Activated CD8-positive, alpha-beta memory T cell treated with anti-CD3 and anti-CD28 coated beads, Interleukin-2, amount 50 U/mL, for 1 hour (primary cell): ENCODE measurements around the gene CLDN1.

Experiments
- DNase-seq: peaks from one replicate; pipeline ENCODE4 v3.0.0-alpha.2; 2020; ENCODE audit errors: extremely low read depth

Gene CLDN1

DNA sequence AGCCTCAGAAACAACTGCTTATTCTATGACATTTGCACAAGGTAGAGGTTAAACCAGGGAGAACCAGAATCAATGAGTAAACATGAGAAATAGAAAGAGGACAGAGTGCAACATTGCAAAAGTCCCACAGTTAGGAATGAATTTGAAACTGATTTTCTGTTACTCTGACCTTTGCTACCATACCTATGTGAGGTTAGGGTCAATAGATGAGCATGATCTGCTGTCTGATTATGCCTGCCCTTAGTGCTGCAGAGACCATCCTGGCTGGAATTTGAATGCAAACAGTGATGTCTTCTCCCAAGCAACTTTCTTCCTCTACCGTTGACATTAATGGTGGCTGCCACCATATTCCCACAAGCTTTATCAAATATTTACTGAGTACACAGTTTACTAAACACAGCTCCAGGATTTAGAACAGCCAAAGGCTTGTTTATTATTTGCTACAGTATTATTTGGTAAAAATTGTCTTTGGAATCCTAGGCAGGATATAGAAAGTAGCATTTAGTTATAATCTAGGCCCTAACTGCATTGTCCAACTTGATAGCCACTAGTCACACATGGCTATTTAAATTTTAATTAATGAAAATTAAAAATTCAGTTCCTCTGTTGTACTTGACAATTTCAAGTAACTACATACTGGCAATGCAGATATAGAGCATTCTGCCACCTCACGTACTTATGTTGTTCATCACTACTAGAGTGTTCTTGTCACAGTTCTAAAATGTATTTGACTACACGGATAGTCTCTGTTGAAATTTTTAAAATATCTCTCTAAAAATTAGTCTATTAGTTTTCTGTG, 8.9 kb upstream of the CLDN1 start:
- no peak for DNase-seq

DNA sequence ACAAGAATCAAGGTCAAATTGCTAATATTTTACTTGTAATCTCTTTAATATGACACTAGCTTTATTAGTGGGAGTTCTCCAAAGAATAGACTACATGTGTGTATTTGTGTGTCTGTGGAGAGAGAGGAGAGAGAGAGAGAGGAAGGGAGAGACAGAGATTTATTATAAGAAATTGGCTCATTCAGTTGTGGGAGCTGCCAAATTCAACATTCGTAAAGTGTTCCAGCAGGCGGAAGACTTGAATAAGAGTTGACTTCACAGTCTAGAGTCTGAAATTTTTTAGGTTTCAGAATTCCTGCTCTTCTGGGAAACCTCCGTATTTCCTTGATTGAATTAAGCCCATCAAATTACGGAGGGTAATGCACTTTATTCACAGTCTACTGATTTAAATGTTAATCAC, 4.7 kb upstream of the CLDN1 start:
- no peak for DNase-seq

- no peak for DNase-seq
Measured at GRCh38 chr3:190326361-190326760, 4.1 kb upstream of the CLDN1 start.

- no peak for DNase-seq
Measured at GRCh38 chr3:190325923-190326322, 3.7 kb upstream of the CLDN1 start.

- DNase-seq: no peak
Measured at GRCh38 chr3:190323246-190323626, 990 bp upstream of the CLDN1 start.

GRCh38 chr3:190322604-190323245, 479 bp upstream of the CLDN1 start:
- no peak for DNase-seq

- DNase-seq: no peak
Measured at GRCh38 chr3:190320594-190321362, 1.5 kb downstream of the CLDN1 start.

DNA sequence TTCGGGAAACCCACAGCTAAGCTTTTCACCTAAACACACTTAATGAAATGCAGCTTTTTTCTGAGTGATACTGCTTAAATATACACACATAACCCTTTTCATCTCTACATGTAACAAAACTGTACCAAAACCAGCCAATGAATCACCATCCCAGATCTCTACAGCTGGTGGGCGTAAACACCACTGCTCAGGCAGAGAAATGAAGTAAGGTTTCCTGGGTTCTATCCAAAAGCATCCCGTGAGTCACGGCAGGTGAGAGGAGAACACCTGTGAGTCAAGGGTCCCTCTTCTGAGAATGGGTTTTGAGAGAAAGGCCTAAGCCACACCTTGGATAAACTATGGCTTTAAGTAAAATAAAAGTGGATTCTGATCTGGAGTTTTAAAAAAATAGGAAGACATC, 2.6 kb downstream of the CLDN1 start:
- DNase-seq: no peak

DNA sequence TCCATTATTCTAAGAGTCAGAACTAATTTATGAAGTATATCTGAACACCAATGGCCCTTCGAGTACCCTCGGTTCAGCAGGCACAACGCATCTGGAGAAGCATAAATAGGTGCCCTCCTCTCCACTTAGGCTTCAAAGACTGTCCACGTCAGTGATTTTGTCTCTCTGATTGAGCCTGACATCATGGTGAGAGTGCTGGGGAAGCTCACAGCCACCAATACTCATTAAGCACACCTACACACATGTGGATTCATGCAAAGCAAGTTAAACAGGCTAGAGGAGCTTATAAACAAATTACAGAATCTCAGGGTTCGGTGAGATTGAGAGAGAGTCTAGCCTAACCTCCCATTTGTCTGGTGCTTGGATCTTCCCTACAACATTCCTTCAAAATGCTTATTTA, 3.6 kb downstream of the CLDN1 start:
- DNase-seq: no peak

GRCh38 chr3:190314741-190315140, 7.5 kb downstream of the CLDN1 start:
- no peak for DNase-seq

DNA sequence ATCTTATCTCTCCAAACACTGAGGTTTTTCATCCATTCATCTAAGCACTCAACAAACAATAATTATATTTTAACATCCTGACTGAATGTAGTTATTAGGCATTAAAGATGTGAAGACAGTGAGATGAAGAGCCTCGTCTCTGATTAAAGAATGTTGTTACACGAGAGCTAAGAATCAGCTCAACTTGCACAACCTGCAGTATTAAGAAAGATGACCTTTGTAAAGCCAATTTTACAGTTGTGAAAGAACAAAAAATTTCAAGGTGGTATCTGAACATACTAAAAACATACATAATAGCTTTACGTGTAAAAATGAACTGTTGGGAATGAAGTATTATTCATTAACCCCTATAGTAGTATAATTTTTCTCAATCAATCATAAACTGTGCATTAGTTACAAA, 12.8 kb downstream of the CLDN1 start:
- DNase-seq: no peak

GRCh38 chr3:190308154-190308553, 14.1 kb downstream of the CLDN1 start:
- DNase-seq: no peak

DNA sequence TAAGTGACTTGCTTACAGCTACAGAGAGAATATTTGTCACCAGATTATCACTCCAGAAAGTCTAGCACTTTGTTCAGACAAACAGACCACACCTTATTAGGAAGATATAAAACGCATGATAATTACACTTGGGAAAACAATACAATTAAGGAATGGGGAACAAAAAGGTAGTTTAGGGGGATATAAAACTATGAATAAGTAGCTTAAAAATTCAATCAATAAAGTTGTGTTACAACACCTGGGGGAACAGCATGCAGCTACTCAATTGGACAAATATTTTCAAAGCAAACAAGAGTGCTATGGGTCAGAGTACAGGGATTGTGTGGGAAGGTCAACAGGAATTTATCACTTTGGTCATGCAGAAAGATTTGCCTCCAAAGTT, 15.1 kb downstream of the CLDN1 start:
- no peak for DNase-seq

DNA sequence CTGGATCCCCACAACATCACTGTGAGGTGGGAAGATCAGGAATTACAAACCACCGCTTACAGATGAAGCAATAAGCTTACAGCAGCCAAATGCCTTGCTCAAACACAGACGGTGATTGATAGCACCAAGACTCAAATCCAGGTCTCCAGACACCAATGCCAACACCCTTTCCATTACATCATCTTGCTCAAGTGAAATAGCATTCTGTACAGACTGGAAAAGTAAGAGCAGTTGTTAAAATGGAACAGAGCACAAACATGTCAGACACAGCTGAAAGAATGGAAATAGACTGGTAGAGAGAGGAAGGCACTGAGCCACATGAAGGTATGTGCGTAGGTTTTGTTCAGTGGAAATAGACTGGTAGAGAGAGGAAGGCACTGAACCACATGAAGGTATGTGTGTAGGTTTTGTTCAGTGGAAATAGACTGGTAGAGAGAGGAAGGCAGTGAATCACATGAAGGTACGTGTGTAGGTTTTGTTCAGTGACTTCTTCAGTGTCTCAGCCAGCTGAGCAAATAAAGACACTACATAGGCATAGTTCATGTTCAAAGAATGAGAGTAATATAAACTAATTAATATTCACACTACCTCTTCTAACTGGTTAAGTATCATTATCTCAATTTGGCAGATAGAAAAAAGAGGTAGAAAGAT, 15.6 kb downstream of the CLDN1 start:
- no peak for DNase-seq

DNA sequence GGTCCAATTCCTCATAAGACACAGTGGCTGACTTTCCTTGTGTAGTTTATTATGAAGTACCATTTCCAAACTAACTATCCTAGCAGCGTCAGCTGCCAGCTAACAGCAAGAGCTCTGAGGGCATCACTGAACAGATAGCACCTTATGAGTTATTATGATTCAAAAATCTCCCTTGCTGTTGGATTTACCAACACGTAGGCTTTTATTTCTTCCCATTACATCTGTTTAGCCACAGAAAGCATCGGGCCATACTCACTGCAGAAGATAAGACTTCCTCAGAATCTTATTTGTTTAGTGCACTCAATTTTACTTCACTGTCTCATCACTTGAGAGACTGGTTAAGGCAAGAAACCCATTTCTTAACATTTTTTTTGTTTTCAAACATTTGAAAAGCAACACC, 16.2 kb downstream of the CLDN1 start:
- DNase-seq: no peak

DNA sequence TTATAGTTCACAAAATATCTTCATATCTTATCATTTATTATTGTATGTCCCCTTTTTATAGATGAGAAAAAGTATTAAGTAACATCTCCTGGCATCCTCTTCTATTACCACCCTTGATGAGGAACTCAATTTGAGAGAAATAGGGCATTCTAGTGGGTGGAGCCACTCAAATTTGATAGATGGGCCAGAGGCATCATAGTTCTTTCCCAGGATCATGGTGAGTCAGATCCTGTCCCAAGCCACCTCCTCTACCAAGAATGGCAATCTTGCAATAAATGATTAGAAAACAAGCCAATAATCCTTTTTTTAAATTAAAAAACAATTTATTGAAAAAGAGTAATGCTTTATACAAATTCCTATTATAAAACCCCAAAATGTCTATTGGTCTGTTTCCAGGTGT, 16.8 kb downstream of the CLDN1 start:
- no peak for DNase-seq

DNA sequence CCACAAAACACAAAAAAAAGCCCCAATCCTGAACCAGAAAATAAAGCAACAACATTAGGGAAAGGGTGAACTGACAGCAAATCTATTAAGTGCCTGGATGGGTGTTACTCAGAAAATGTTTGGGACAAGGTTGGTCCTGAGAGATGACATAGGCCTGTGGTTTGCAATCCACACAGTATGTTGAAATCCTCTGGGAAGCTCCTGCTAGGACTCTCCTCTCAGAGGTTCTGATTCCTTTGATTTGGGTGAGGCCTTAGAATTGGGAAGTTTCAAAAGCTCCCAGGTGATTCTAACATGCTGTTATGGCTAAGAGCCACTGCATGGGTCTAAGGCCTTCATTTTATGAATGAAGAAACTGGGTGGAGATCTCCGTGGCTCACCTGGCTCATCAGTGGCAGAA, 18.4 kb downstream of the CLDN1 start:
- DNase-seq: no peak

DNA sequence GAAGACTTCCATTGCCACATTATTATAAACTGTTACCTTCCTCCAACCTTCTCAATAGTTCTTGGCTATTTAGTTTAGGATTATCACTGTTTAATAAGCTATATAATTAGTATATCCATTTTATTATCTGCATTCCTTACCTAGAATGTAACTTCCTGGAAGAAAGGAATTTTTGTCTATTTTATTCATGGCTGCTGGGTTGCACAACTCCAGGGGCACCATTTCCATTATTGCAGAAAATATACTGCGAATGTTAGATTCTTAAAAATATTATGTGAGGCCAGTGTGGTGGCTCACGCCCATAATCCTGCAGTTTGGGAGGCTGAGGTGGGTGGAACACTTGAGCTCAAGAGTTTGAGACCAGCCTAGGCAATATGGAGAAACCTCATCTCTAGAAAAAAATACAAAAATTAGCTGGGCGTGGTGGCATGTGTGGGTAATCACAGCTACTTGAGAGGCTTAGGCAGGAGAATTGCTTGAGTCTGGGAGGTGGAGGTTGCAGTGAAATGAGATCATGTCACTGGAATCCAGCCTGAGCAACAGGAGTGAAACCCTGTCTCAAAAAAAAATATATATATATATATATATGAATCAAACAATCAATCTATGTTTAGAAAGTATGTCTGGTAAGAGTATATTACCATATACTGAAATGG, 19.9 kb downstream of the CLDN1 start:
- DNase-seq: no peak

GRCh38 chr3:190301591-190301990, 20.7 kb downstream of the CLDN1 start:
- DNase-seq: no peak

DNA sequence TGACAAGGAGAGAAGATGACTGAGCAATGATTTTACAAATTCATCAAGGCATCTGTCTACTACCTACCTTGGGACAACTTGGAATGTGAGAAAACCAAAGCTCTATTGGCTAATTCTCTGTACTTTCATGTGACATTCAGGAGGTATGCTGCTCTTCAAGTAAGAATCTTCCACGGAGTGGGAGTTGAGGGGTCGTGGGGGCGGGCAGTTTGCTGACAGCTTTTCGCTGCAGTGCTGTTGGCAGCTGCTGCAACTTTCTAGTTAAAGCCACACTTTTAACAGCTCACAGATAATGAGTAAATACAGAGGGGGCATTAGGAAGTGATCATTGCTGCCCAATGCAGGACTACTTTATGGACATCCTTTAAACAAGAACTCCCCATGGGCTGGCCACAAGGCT, 22.3 kb downstream of the CLDN1 start:
- DNase-seq: no peak

- no peak for DNase-seq
Measured at GRCh38 chr3:190294030-190294429, 28.2 kb downstream of the CLDN1 start.

DNA sequence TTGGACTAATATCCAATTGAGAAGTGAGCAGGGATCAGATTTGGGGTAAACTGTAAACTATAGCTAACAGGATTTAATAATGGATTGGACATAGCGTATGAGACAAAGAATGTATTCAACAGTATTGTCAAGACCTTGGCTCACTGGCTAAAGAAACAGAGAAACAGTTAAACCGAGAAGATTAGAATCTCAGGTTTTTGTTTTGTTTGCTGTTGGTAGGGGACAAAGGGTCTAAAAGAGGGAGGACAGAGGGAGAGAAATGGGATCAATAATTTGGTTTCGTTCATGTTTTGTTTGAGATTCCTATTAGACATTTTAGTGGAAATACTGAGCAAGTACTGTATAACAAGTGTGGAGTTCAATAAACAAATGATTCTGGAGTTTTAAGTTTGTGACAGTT, 28.6 kb downstream of the CLDN1 start:
- no peak for DNase-seq
